G401.6 (cell line): ENCODE measurements around the gene LAGE3.

Source experiments
- FAIRE-seq: peaks from 2 replicates; lab custom pipeline; 2012; peaks lifted over from hg19 to GRCh38; lab: Jason Lieb, UNC

The LAGE3 gene

GRCh38 chrX:154478728-154479622, at the start of gene LAGE3:
Gene LAGE3, minus strand, starts transcription at chrX:154479281. Its CDS starts 366 bp downstream, at chrX:154478915.
- peak; percentile 80 for FAIRE-seq

GRCh38 chrX:154526901-154527675, 48.0 kb upstream of the LAGE3 start:
- FAIRE-seq: peak; percentile 86

GRCh38 chrX:154525606-154526490, 46.8 kb upstream of the LAGE3 start:
- FAIRE-seq: no peak

GRCh38 chrX:154519389-154519788, 40.3 kb upstream of the LAGE3 start:
- no peak for FAIRE-seq

GRCh38 chrX:154517101-154517781, 38.2 kb upstream of the LAGE3 start:
- FAIRE-seq: no peak

GRCh38 chrX:154516656-154517100, 37.6 kb upstream of the LAGE3 start:
- no peak for FAIRE-seq

GRCh38 chrX:154515966-154516655, 37.0 kb upstream of the LAGE3 start, which contains the start of gene FAM3A:
Gene FAM3A, minus strand, starts transcription at chrX:154516232. Its CDS starts 460 bp downstream, at chrX:154515772.
- peak; percentile 92 for FAIRE-seq

GRCh38 chrX:154515090-154515965, 36.2 kb upstream of the LAGE3 start:
- no peak for FAIRE-seq

- no peak for FAIRE-seq
Measured at GRCh38 chrX:154513716-154514115, 34.6 kb upstream of the LAGE3 start.

- no peak for FAIRE-seq
Measured at GRCh38 chrX:154512879-154513553, 33.9 kb upstream of the LAGE3 start.

- FAIRE-seq: no peak
Measured at GRCh38 chrX:154511761-154512160, 32.7 kb upstream of the LAGE3 start.

GRCh38 chrX:154509455-154509854, 30.4 kb upstream of the LAGE3 start:
- no peak for FAIRE-seq

GRCh38 chrX:154508384-154508745, 29.3 kb upstream of the LAGE3 start:
- FAIRE-seq: no peak

GRCh38 chrX:154507673-154508383, 28.7 kb upstream of the LAGE3 start:
- FAIRE-seq: no peak

- FAIRE-seq: no peak
Measured at GRCh38 chrX:154506483-154507332, 27.6 kb upstream of the LAGE3 start.

- no peak for FAIRE-seq
Measured at GRCh38 chrX:154505734-154506133, 26.7 kb upstream of the LAGE3 start.

GRCh38 chrX:154502989-154503388, 23.9 kb upstream of the LAGE3 start:
- no peak for FAIRE-seq

- no peak for FAIRE-seq
Measured at GRCh38 chrX:154502098-154502497, 23.0 kb upstream of the LAGE3 start.
